GM10266 (cell line): Measurements from ENCODE around the gene NEUROD2.

Experiments
- DNase-seq: peaks from one replicate; pipeline ENCODE4 v3.0.0; 2012; ENCODE audit errors: extremely low spot score
- CTCF ChIP-seq: IDR thresholded peaks from 2 replicates; pipeline ENCODE4 v1.5.1; 2012; ENCODE audit warnings: mild to moderate bottlenecking, low read depth; ENCODE audit not compliant: control insufficient read depth, insufficient read depth; ENCODE audit errors: missing control alignments

The NEUROD2 gene

GRCh38 chr17:39602533-39603303 is 5.0 kb downstream of the NEUROD2 start:
- TF ChIP-seq CTCF: no peak
- no peak for DNase-seq

- DNase-seq: no peak
- TF ChIP-seq CTCF: no peak
Observed at GRCh38 chr17:39601758-39602532, 5.8 kb downstream of the NEUROD2 start.

- no peak for DNase-seq
- no peak for TF ChIP-seq CTCF
Observed at GRCh38 chr17:39600997-39601597, 6.6 kb downstream of the NEUROD2 start.

GRCh38 chr17:39600288-39600996 is 7.3 kb downstream of the NEUROD2 start:
- TF ChIP-seq CTCF: no peak
- DNase-seq: no peak

GRCh38 chr17:39599665-39600231 is 8.0 kb downstream of the NEUROD2 start:
- DNase-seq: no peak
- TF ChIP-seq CTCF: no peak

- no peak for TF ChIP-seq CTCF
- no peak for DNase-seq
Observed at GRCh38 chr17:39599004-39599664, 8.6 kb downstream of the NEUROD2 start.
